K562 (cell line): ENCODE measurements around the gene GAS2L1. TPM values are rescaled to one million over a fixed set of nuclear protein-coding genes. Genes with fewer than 3 reads are reported as not detected.

Source experiments
- CXXC5 ChIP-seq: fragments of 250-450 bp; sonication (Bioruptor Pico); IDR thresholded peaks from 2 replicates; pipeline ENCODE4 v1.8.0; 2022; ENCODE audit warnings: inconsistent platforms, mild to moderate bottlenecking, moderate library complexity
- HDAC1 ChIP-seq, 2 experiments: fragments of 450-650 bp; IDR thresholded peaks; 2 replicates each; pipeline ENCODE4 v1.6.1; 2016 to 2017; ENCODE audit warnings: inconsistent platforms in 1 of 2, mild to moderate bottlenecking in 1 of 2, moderate library complexity in 1 of 2
- HMGN3 ChIP-seq: IDR thresholded peaks from 2 replicates; pipeline ENCODE4 v1.6.1; 2011; ENCODE audit warnings: borderline replicate concordance, low read depth, mild to moderate bottlenecking, mixed read lengths, low read length; ENCODE audit not compliant: insufficient read length; ENCODE audit errors: extremely low read depth
- KAT7 ChIP-seq: sonication (generic); formaldehyde crosslinking; IDR thresholded peaks from 2 replicates; pipeline ENCODE4 v1.8.0; 2022; ENCODE audit warnings: missing genetic modification reagents, mild to moderate bottlenecking, borderline replicate concordance
- NEUROD1 ChIP-seq: fragments of 150-350 bp; IDR thresholded peaks from 2 replicates; pipeline ENCODE4 v1.6.1; 2014; ENCODE audit warnings: borderline replicate concordance, low read length, low read depth; ENCODE audit not compliant: partially characterized antibody
- SP2 ChIP-seq: IDR thresholded peaks from 2 replicates; pipeline ENCODE4 v1.6.1; 2011; ENCODE audit warnings: mild to moderate bottlenecking, low read depth, low read length, moderate library complexity; ENCODE audit not compliant: poor library complexity, severe bottlenecking; ENCODE audit errors: extremely low read depth
- polyA plus RNA-seq, 8 experiments: library from polyadenylated mRNA; depleted of rRNA in 4 of 8; stranded (reverse) in 5 of 8; unstranded in 3 of 8; fragments of >200 nt; fragmentation: Nextera tagmentation in 2 of 8; fragmentation: Illumina TruSeq in 1 of 8; extraction: Ambion mirVana in 2 of 8; extraction: Trizol in 1 of 8; gene quantifications; 2 replicates each; pipeline versions ENCODE4 v1.2.1 to v1.2.3, GENCODE V29; 2011 to 2014; ENCODE audit warnings: inconsistent platforms in 1 of 8, missing spikeins in 1 of 8
- total RNA-seq, 7 experiments: library from RNA; depleted of rRNA in 6 of 7; stranded (reverse); fragments of >200 nt in 6 of 7; fragmentation: Illumina TruSeq in 2 of 7; extraction: Trizol in 2 of 7; gene quantifications; 2 replicates each; pipeline versions ENCODE4 v1.2.1 to v1.2.3, GENCODE V29; 2011 to 2021; ENCODE audit warnings: low replicate concordance in 1 of 7
- TF ChIP-seq, protein P1 (sequence below): IDR thresholded peaks from 2 replicates; pipeline ENCODE4 v1.6.1; 2011; ENCODE audit warnings: borderline replicate concordance, low read depth, mild to moderate bottlenecking, moderate library complexity, low read length; ENCODE audit not compliant: insufficient read depth, poor library complexity, severe bottlenecking
- TF ChIP-seq, protein P2 (sequence below), 2 experiments: fragments of 450-650 bp; formaldehyde crosslinking in 1 of 2; IDR thresholded peaks; 2 replicates each; pipeline versions ENCODE4 v1.4.0 to v1.6.1; 2014 to 2020; ENCODE audit warnings: mild to moderate bottlenecking in 2 of 2, borderline replicate concordance in 1 of 2, low read depth in 1 of 2
- TF ChIP-seq, protein P3 (sequence below): sonication (generic); formaldehyde crosslinking; IDR thresholded peaks from 2 replicates; pipeline ENCODE4 v1.8.0; 2022; ENCODE audit warnings: mild to moderate bottlenecking, missing genetic modification reagents

GAS2L1 gene
- total and polyA plus RNA-seq, 9 of the 15 experiments (the other 6 are each of a cell fraction or from before 2014, with no cell fraction given): 0.56 to 19.7 (median 3.2) TPM

DNA sequence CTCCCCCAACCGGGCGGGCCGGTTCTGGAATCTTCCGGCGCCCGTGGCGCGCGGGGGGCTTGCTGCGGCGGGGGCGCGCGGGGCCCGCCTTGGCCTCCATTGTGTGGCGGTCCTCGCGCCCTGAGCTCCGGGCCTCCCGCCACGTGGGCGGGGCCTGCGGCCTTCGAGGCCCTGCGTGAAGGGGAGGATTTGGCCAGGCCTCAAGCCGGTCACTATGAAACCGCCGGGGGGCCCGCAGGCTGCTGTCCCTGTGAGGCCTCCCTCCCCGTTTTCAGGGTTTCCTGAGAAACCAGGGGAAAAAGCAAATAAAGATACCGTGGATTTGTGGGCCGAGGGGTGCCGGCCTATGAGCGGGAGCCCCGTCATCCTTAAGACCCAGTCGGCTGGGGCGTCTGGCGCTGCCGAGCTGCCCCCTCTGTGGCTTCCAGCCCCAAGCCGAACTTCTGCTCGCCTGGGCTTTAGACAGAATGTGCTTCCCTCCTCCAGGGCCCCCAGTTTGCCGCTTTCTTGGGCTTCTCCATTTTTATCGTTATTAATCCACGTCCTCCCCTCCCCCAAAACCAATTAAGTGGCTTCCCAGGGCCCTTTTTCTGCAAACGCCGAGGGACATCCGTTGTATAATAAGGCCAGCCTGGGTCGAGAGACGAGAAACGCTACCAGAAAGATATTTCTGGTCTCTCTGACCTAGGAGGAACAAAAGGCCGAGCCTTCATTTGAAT is 37.8 kb upstream of the GAS2L1 start (continued):
- TF ChIP-seq, protein P1, sequence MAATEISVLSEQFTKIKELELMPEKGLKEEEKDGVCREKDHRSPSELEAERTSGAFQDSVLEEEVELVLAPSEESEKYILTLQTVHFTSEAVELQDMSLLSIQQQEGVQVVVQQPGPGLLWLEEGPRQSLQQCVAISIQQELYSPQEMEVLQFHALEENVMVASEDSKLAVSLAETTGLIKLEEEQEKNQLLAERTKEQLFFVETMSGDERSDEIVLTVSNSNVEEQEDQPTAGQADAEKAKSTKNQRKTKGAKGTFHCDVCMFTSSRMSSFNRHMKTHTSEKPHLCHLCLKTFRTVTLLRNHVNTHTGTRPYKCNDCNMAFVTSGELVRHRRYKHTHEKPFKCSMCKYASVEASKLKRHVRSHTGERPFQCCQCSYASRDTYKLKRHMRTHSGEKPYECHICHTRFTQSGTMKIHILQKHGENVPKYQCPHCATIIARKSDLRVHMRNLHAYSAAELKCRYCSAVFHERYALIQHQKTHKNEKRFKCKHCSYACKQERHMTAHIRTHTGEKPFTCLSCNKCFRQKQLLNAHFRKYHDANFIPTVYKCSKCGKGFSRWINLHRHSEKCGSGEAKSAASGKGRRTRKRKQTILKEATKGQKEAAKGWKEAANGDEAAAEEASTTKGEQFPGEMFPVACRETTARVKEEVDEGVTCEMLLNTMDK: peak; percentile 2
- TF ChIP-seq HMGN3 (peak; percentile 31), HDAC1 (IDR thresholded peaks at IDR 0.05) (no peak), SP2 (no peak), CXXC5 (CRISPR knock-in tag) (peak; percentile 48), NEUROD1 (no peak), KAT7 (CRISPR knock-in tag) (no peak)
- TF ChIP-seq, protein P2, sequence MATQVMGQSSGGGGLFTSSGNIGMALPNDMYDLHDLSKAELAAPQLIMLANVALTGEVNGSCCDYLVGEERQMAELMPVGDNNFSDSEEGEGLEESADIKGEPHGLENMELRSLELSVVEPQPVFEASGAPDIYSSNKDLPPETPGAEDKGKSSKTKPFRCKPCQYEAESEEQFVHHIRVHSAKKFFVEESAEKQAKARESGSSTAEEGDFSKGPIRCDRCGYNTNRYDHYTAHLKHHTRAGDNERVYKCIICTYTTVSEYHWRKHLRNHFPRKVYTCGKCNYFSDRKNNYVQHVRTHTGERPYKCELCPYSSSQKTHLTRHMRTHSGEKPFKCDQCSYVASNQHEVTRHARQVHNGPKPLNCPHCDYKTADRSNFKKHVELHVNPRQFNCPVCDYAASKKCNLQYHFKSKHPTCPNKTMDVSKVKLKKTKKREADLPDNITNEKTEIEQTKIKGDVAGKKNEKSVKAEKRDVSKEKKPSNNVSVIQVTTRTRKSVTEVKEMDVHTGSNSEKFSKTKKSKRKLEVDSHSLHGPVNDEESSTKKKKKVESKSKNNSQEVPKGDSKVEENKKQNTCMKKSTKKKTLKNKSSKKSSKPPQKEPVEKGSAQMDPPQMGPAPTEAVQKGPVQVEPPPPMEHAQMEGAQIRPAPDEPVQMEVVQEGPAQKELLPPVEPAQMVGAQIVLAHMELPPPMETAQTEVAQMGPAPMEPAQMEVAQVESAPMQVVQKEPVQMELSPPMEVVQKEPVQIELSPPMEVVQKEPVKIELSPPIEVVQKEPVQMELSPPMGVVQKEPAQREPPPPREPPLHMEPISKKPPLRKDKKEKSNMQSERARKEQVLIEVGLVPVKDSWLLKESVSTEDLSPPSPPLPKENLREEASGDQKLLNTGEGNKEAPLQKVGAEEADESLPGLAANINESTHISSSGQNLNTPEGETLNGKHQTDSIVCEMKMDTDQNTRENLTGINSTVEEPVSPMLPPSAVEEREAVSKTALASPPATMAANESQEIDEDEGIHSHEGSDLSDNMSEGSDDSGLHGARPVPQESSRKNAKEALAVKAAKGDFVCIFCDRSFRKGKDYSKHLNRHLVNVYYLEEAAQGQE (IDR thresholded peaks at IDR 0.05; ENCODE audit: borderline replicate concordance): 0 out of 2 replicates have a peak, but pooled peaks have one; percentile 3
- TF ChIP-seq, protein P2 (CRISPR knock-in tag; IDR thresholded peaks at IDR 0.05; ENCODE audit: low read depth): no peak
- TF ChIP-seq, protein P3, sequence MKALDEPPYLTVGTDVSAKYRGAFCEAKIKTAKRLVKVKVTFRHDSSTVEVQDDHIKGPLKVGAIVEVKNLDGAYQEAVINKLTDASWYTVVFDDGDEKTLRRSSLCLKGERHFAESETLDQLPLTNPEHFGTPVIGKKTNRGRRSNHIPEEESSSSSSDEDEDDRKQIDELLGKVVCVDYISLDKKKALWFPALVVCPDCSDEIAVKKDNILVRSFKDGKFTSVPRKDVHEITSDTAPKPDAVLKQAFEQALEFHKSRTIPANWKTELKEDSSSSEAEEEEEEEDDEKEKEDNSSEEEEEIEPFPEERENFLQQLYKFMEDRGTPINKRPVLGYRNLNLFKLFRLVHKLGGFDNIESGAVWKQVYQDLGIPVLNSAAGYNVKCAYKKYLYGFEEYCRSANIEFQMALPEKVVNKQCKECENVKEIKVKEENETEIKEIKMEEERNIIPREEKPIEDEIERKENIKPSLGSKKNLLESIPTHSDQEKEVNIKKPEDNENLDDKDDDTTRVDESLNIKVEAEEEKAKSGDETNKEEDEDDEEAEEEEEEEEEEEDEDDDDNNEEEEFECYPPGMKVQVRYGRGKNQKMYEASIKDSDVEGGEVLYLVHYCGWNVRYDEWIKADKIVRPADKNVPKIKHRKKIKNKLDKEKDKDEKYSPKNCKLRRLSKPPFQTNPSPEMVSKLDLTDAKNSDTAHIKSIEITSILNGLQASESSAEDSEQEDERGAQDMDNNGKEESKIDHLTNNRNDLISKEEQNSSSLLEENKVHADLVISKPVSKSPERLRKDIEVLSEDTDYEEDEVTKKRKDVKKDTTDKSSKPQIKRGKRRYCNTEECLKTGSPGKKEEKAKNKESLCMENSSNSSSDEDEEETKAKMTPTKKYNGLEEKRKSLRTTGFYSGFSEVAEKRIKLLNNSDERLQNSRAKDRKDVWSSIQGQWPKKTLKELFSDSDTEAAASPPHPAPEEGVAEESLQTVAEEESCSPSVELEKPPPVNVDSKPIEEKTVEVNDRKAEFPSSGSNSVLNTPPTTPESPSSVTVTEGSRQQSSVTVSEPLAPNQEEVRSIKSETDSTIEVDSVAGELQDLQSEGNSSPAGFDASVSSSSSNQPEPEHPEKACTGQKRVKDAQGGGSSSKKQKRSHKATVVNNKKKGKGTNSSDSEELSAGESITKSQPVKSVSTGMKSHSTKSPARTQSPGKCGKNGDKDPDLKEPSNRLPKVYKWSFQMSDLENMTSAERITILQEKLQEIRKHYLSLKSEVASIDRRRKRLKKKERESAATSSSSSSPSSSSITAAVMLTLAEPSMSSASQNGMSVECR (CRISPR knock-in tag): peak; percentile 14; the same call in 1 of the 2 replicates
